Measurements from ENCODE around the gene FOXR1. TPM values are rescaled to one million over a fixed set of nuclear protein-coding genes. Genes with fewer than 3 reads are reported as not detected.

Gene FOXR1
- total RNA-seq, 1 experiment from 2014 or later: not detected

DNA sequence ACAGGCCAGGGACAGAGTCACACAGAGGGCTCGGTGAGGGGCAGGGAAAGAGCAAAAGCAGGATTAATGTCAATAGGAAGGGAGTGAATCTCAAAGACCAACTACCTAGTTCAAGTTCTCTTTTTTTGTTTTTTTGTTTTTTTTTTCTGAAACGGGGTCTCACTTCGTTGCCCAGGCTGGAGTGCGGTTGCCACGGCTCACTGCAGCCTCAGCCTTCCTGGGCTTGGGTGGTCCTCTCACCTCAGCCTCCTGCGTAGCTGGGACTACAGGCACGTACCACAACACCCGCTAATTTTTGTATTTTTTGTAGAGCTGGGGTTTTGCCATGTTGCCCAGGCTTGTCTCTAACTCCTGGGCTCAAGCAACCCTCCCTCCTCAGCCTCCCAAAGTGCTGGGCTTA lies 36.2 kb upstream of the FOXR1 start:
- Mint-ChIP-seq H3K4me1 (peaks cover 32% of the 10 kb centered on the region), H3K27ac (no peak overlapping the region), H3K36me3 (no peaks in the 10 kb centered on the region), H3K27me3 (ENCODE audit: low read depth) (peaks cover 24% of the 10 kb centered on the region), H3K4me3 (no peak overlapping the region), H3K9me3 (no peaks in the 10 kb centered on the region)
- POLR2A ChIA-PET: no interaction called here
- TF ChIP-seq, protein P1, sequence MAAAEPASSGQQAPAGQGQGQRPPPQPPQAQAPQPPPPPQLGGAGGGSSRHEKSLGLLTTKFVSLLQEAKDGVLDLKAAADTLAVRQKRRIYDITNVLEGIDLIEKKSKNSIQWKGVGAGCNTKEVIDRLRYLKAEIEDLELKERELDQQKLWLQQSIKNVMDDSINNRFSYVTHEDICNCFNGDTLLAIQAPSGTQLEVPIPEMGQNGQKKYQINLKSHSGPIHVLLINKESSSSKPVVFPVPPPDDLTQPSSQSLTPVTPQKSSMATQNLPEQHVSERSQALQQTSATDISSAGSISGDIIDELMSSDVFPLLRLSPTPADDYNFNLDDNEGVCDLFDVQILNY (CRISPR knock-in tag; IDR thresholded peaks at IDR 0.05): no peak
- TF ChIP-seq ZNF219 (CRISPR knock-in tag; IDR thresholded peaks at IDR 0.05; ENCODE audit: borderline replicate concordance) (no peak), CBFB (CRISPR knock-in tag; IDR thresholded peaks at IDR 0.05; ENCODE audit: low read depth) (no peak), SOX15 (CRISPR knock-in tag; IDR thresholded peaks at IDR 0.05) (no peak), OVOL2 (CRISPR knock-in tag; IDR thresholded peaks at IDR 0.05; ENCODE audit: borderline replicate concordance) (no peak), NR2C2 (CRISPR knock-in tag; IDR thresholded peaks at IDR 0.05) (no peak)
- TF ChIP-seq, protein P2, sequence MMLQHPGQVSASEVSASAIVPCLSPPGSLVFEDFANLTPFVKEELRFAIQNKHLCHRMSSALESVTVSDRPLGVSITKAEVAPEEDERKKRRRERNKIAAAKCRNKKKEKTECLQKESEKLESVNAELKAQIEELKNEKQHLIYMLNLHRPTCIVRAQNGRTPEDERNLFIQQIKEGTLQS (CRISPR knock-in tag; conservative IDR thresholded peaks at IDR 0.05): no peak
- TF ChIP-seq, protein P3, sequence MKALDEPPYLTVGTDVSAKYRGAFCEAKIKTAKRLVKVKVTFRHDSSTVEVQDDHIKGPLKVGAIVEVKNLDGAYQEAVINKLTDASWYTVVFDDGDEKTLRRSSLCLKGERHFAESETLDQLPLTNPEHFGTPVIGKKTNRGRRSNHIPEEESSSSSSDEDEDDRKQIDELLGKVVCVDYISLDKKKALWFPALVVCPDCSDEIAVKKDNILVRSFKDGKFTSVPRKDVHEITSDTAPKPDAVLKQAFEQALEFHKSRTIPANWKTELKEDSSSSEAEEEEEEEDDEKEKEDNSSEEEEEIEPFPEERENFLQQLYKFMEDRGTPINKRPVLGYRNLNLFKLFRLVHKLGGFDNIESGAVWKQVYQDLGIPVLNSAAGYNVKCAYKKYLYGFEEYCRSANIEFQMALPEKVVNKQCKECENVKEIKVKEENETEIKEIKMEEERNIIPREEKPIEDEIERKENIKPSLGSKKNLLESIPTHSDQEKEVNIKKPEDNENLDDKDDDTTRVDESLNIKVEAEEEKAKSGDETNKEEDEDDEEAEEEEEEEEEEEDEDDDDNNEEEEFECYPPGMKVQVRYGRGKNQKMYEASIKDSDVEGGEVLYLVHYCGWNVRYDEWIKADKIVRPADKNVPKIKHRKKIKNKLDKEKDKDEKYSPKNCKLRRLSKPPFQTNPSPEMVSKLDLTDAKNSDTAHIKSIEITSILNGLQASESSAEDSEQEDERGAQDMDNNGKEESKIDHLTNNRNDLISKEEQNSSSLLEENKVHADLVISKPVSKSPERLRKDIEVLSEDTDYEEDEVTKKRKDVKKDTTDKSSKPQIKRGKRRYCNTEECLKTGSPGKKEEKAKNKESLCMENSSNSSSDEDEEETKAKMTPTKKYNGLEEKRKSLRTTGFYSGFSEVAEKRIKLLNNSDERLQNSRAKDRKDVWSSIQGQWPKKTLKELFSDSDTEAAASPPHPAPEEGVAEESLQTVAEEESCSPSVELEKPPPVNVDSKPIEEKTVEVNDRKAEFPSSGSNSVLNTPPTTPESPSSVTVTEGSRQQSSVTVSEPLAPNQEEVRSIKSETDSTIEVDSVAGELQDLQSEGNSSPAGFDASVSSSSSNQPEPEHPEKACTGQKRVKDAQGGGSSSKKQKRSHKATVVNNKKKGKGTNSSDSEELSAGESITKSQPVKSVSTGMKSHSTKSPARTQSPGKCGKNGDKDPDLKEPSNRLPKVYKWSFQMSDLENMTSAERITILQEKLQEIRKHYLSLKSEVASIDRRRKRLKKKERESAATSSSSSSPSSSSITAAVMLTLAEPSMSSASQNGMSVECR (CRISPR knock-in tag; IDR thresholded peaks at IDR 0.05; ENCODE audit: borderline replicate concordance): no peak
- ATAC-seq: no peak
- no peak for DNase-seq (ENCODE audit: low spot score)
- CTCF ChIA-PET: interaction anchor here (0.7 to 2.5 kb wide), 7 partner anchors 17 to 1452 kb away, joined by 3 to 5 read pairs (median 4); partner anchors contain the start of gene UPK2

DNA sequence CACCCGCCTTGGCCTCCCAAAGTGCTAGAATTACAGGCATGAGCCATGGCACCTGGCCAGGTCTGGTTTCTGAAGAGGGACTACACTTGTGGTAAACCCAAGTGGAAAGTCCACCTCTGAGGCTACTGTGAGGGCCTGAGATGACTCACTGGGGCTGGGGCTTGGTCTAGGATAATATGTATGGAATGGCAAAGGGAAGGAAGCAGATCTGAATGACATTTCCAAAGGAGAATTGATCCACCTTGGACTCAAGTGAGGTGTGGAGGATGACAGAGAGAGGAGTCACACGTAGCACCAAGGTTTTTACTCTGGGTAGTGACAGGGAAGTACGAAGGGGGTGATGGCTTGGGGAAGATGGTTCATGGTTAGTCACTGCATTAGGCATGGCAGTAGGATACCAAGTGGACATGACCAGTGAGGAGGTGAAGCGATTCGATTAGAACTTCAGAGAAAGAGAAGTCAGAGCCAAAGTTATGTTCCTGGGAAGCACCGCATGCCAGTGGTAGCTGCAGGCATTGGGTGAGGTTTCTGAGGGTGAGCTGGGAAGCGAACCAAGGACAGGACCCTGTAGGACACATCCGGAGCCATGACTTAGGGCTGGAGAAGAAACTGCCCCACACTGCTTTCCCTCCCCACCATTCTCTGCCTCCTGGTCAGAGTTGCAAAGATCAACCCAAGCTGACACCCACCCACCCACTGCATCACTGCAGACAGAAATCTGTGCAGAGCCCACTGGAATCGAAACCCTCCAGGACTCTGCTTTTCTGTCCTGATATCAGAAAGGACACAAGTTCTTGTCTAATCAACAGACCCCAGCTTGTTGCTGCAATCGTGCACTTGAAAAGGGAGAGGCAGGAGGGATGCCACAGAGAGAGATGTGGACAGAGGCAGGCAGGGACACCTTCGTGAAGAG lies 32.8 kb upstream of the FOXR1 start:
- TF ChIP-seq ZNF232 (CRISPR knock-in tag; IDR thresholded peaks at IDR 0.05): no peak
- TF ChIP-seq NR1H2 (CRISPR knock-in tag; IDR thresholded peaks at IDR 0.05): no peak
- no peak for TF ChIP-seq ATF1 (CRISPR knock-in tag; IDR thresholded peaks at IDR 0.05)
- TF ChIP-seq, protein P4, sequence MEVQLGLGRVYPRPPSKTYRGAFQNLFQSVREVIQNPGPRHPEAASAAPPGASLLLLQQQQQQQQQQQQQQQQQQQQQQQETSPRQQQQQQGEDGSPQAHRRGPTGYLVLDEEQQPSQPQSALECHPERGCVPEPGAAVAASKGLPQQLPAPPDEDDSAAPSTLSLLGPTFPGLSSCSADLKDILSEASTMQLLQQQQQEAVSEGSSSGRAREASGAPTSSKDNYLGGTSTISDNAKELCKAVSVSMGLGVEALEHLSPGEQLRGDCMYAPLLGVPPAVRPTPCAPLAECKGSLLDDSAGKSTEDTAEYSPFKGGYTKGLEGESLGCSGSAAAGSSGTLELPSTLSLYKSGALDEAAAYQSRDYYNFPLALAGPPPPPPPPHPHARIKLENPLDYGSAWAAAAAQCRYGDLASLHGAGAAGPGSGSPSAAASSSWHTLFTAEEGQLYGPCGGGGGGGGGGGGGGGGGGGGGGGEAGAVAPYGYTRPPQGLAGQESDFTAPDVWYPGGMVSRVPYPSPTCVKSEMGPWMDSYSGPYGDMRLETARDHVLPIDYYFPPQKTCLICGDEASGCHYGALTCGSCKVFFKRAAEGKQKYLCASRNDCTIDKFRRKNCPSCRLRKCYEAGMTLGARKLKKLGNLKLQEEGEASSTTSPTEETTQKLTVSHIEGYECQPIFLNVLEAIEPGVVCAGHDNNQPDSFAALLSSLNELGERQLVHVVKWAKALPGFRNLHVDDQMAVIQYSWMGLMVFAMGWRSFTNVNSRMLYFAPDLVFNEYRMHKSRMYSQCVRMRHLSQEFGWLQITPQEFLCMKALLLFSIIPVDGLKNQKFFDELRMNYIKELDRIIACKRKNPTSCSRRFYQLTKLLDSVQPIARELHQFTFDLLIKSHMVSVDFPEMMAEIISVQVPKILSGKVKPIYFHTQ (CRISPR knock-in tag; IDR thresholded peaks at IDR 0.05): no peak
- TF ChIP-seq, protein P5, sequence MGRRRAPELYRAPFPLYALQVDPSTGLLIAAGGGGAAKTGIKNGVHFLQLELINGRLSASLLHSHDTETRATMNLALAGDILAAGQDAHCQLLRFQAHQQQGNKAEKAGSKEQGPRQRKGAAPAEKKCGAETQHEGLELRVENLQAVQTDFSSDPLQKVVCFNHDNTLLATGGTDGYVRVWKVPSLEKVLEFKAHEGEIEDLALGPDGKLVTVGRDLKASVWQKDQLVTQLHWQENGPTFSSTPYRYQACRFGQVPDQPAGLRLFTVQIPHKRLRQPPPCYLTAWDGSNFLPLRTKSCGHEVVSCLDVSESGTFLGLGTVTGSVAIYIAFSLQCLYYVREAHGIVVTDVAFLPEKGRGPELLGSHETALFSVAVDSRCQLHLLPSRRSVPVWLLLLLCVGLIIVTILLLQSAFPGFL (CRISPR knock-in tag; IDR thresholded peaks at IDR 0.05; ENCODE audit: borderline replicate concordance): no peak
- TF ChIP-seq ZNF671 (CRISPR knock-in tag; IDR thresholded peaks at IDR 0.05): no peak
- TF ChIP-seq MYBL2 (CRISPR knock-in tag; IDR thresholded peaks at IDR 0.05): no peak
- TF ChIP-seq NFATC4 (CRISPR knock-in tag; IDR thresholded peaks at IDR 0.05): no peak
- no peak for TF ChIP-seq ZBTB21 (CRISPR knock-in tag; IDR thresholded peaks at IDR 0.05; ENCODE audit: borderline replicate concordance)
- no peak for TF ChIP-seq ELF4 (CRISPR knock-in tag; IDR thresholded peaks at IDR 0.05; ENCODE audit: low read depth)
- TF ChIP-seq TEAD4 (CRISPR knock-in tag; IDR thresholded peaks at IDR 0.05): no peak
- no peak for TF ChIP-seq ZNF416 (CRISPR knock-in tag; IDR thresholded peaks at IDR 0.05)
- TF ChIP-seq, protein P6, sequence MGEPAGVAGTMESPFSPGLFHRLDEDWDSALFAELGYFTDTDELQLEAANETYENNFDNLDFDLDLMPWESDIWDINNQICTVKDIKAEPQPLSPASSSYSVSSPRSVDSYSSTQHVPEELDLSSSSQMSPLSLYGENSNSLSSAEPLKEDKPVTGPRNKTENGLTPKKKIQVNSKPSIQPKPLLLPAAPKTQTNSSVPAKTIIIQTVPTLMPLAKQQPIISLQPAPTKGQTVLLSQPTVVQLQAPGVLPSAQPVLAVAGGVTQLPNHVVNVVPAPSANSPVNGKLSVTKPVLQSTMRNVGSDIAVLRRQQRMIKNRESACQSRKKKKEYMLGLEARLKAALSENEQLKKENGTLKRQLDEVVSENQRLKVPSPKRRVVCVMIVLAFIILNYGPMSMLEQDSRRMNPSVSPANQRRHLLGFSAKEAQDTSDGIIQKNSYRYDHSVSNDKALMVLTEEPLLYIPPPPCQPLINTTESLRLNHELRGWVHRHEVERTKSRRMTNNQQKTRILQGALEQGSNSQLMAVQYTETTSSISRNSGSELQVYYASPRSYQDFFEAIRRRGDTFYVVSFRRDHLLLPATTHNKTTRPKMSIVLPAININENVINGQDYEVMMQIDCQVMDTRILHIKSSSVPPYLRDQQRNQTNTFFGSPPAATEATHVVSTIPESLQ (CRISPR knock-in tag; IDR thresholded peaks at IDR 0.05): no peak
- no peak for TF ChIP-seq SMAD4 (CRISPR knock-in tag; IDR thresholded peaks at IDR 0.05)
- H3K9me3 Mint-ChIP-seq: no peaks in the 10 kb centered on the region
- H3K27me3 Mint-ChIP-seq (ENCODE audit: low read depth): peaks cover 18% of the 10 kb centered on the region
- no peaks in the 10 kb centered on the region for H3K36me3 Mint-ChIP-seq
- H3K4me3 Mint-ChIP-seq: no peak overlapping the region
- H3K4me1 Mint-ChIP-seq: peaks cover 29% of the 10 kb centered on the region
- DNase-seq (ENCODE audit: low spot score) (no peak), ATAC-seq (no peak)
- ChIA-PET CTCF (interaction anchor here (2.0 to 2.6 kb wide), 2 partner anchors 9 to 10 kb away, joined by 10 to 28 read pairs; no protein-coding TSS in a partner anchor), POLR2A (no interaction called here)
- H3K27ac Mint-ChIP-seq: no peak overlapping the region

All from WTC11 (cell line).